HL-60 (cell line): ENCODE results near the gene ZNF792.

Experiments used
- CTCF ChIP-seq: IDR thresholded peaks from one replicate; pipeline ENCODE4 v1.5.1; 2011; ENCODE audit warnings: low read length, control low read depth, inconsistent platforms; ENCODE audit not compliant: insufficient read depth
- GABPA ChIP-seq: IDR thresholded peaks from 2 replicates; pipeline ENCODE4 v1.6.1; 2012; ENCODE audit warnings: low read depth
- POLR2AphosphoS5 ChIP-seq: IDR thresholded peaks from 2 replicates; pipeline ENCODE4 v1.6.1; 2012; ENCODE audit warnings: low read depth
- REST ChIP-seq: IDR thresholded peaks from 2 replicates; pipeline ENCODE4 v1.6.1; 2012; ENCODE audit warnings: low read depth; ENCODE audit not compliant: insufficient replicate concordance

GRCh38 chr19:35008891-35009341 lies 44.9 kb upstream of the ZNF792 start:
- TF ChIP-seq CTCF (no peak), REST (no peak), POLR2AphosphoS5 (no peak), GABPA (no peak)
